ENCODE measurements around the gene ONECUT2.

ONECUT2 gene

GRCh38 chr18:57444301-57444759 lies 9.2 kb downstream of the ONECUT2 start:
- H3K4me1 ChIP-seq (ENCODE audit: control insufficient read depth in 1 of 2, insufficient read depth in 1 of 2, low read depth in 1 of 2, low read length in 1 of 2), result no peaks in the 10 kb centered on the region
- no peaks in the 10 kb centered on the region for H3K9me3 ChIP-seq
- H3K4me3 ChIP-seq (ENCODE audit: low read depth in 1 of 2, low read length in 1 of 2), result no peak overlapping the region
- H3K36me3 ChIP-seq, result no peaks in the 10 kb centered on the region
- no peak for TF ChIP-seq CTCF (IDR thresholded peaks at IDR 0.05)
- H3K27ac ChIP-seq, result no peak overlapping the region
- H3K27me3 ChIP-seq, result peaks cover 100% of the 10 kb centered on the region

GRCh38 chr18:57445488-57446319 lies 10.5 kb downstream of the ONECUT2 start:
- no peak for TF ChIP-seq CTCF (IDR thresholded peaks at IDR 0.05)
- Histone ChIP-seq H3K4me3 (ENCODE audit: low read depth in 1 of 2, low read length in 1 of 2) (no peak overlapping the region), H3K27ac (no peak overlapping the region), H3K36me3 (no peaks in the 10 kb centered on the region), H3K4me1 (ENCODE audit: control insufficient read depth in 1 of 2, insufficient read depth in 1 of 2, low read depth in 1 of 2, low read length in 1 of 2) (no peaks in the 10 kb centered on the region), H3K27me3 (peaks cover 97% of the 10 kb centered on the region), H3K9me3 (no peaks in the 10 kb centered on the region)

- no peaks in the 10 kb centered on the region for H3K4me1 ChIP-seq (ENCODE audit: control insufficient read depth in 1 of 2, insufficient read depth in 1 of 2, low read depth in 1 of 2, low read length in 1 of 2)
- TF ChIP-seq CTCF (IDR thresholded peaks at IDR 0.05), result no peak
- peaks cover 95% of the 10 kb centered on the region for H3K27me3 ChIP-seq
- no peaks in the 10 kb centered on the region for H3K9me3 ChIP-seq
- H3K36me3 ChIP-seq, result no peaks in the 10 kb centered on the region
- H3K27ac ChIP-seq, result no peak overlapping the region
- no peak overlapping the region for H3K4me3 ChIP-seq (ENCODE audit: low read depth in 1 of 2, low read length in 1 of 2)
These were observed 11.1 kb downstream of the ONECUT2 start for GRCh38 chr18:57446322-57446721.

GRCh38 chr18:57447154-57447621 lies 12.0 kb downstream of the ONECUT2 start:
- H3K9me3 ChIP-seq, result no peaks in the 10 kb centered on the region
- H3K27me3 ChIP-seq, result peaks cover 95% of the 10 kb centered on the region
- TF ChIP-seq CTCF (IDR thresholded peaks at IDR 0.05), result no peak
- no peaks in the 10 kb centered on the region for H3K4me1 ChIP-seq (ENCODE audit: control insufficient read depth in 1 of 2, insufficient read depth in 1 of 2, low read depth in 1 of 2, low read length in 1 of 2)
- no peak overlapping the region for H3K4me3 ChIP-seq (ENCODE audit: low read depth in 1 of 2, low read length in 1 of 2)
- H3K27ac ChIP-seq, result no peak overlapping the region
- H3K36me3 ChIP-seq, result no peaks in the 10 kb centered on the region

GRCh38 chr18:57455576-57456129 lies 20.5 kb downstream of the ONECUT2 start:
- Histone ChIP-seq H3K27me3 (peaks cover 49% of the 10 kb centered on the region), H3K9me3 (no peaks in the 10 kb centered on the region), H3K36me3 (no peaks in the 10 kb centered on the region), H3K4me3 (ENCODE audit: low read depth in 1 of 2, low read length in 1 of 2) (no peak overlapping the region), H3K4me1 (ENCODE audit: control insufficient read depth in 1 of 2, insufficient read depth in 1 of 2, low read depth in 1 of 2, low read length in 1 of 2) (no peaks in the 10 kb centered on the region), H3K27ac (no peak overlapping the region)
- no peak for TF ChIP-seq CTCF (IDR thresholded peaks at IDR 0.05)

Measured in neutrophil (primary cell).